Neutrophil (primary cell): Measurements from ENCODE around the gene KCNQ5.
A peak's percentile ranks its signal among the peaks of the same experiment; 100 is the strongest.

Experiments used
- H3K27ac ChIP-seq: fragments of 200-600 bp; sonication (generic); 2 replicates; pipeline ENCODE4 v1.5.1; 2016; ENCODE audit warnings: mild to moderate bottlenecking, moderate library complexity
- H3K27me3 ChIP-seq: fragments of 200-600 bp; sonication (generic); 2 replicates; pipeline ENCODE4 v1.6.0; 2016; ENCODE audit warnings: mild to moderate bottlenecking
- H3K36me3 ChIP-seq: fragments of 200-600 bp; sonication (generic); 2 replicates; pipeline ENCODE4 v1.5.1; 2017
- H3K4me1 ChIP-seq, 2 experiments: fragments of 200-600 bp in 1 of 2; sonication (generic) in 1 of 2; 1 replicate in 1 of 2; 2 replicates in 1 of 2; pipeline versions ENCODE4 v1.5.1 to v1.6.1; 2013 to 2016; ENCODE audit warnings: low read depth in 1 of 2, low read length in 1 of 2, mild to moderate bottlenecking in 1 of 2, moderate library complexity in 1 of 2; ENCODE audit not compliant: control insufficient read depth in 1 of 2, insufficient read depth in 1 of 2
- H3K4me3 ChIP-seq, 2 experiments: fragments of 200-600 bp in 1 of 2; sonication (generic) in 1 of 2; 1 replicate in 1 of 2; 2 replicates in 1 of 2; pipeline ENCODE4 v1.5.1; 2013 to 2016; ENCODE audit warnings: low read depth in 1 of 2, low read length in 1 of 2, mild to moderate bottlenecking in 1 of 2, moderate library complexity in 1 of 2
- H3K9me3 ChIP-seq: fragments of 200-600 bp; sonication (generic); 2 replicates; pipeline ENCODE4 v1.5.1; 2016
- CTCF ChIP-seq: fragments of 200-600 bp; sonication (generic); IDR thresholded peaks from 2 replicates; pipeline ENCODE4 v1.5.1; 2016; ENCODE audit warnings: antibody characterized with exemption

The KCNQ5 gene

GRCh38 chr6:72810571-72811280, 188.9 kb downstream of the KCNQ5 start:
- TF ChIP-seq CTCF = no peak
- no peak overlapping the region for H3K27ac ChIP-seq
- no peaks in the 10 kb centered on the region for H3K9me3 ChIP-seq
- peaks cover 24 to 30% of the 10 kb centered on the region in 2 experiments for H3K4me1 ChIP-seq
- no peaks in the 10 kb centered on the region for H3K27me3 ChIP-seq
- no peaks in the 10 kb centered on the region for H3K36me3 ChIP-seq
- no peak overlapping the region for H3K4me3 ChIP-seq

GRCh38 chr6:72811971-72812421, 190.1 kb downstream of the KCNQ5 start:
- no peak overlapping the region for H3K27ac ChIP-seq
- TF ChIP-seq CTCF = no peak

GRCh38 chr6:72813807-72814596, 192.1 kb downstream of the KCNQ5 start:
- H3K27me3 ChIP-seq = no peaks in the 10 kb centered on the region
- H3K4me3 ChIP-seq = peak overlapping the region; percentile 6 to 8
- H3K9me3 ChIP-seq = no peaks in the 10 kb centered on the region
- H3K4me1 ChIP-seq = peaks cover 26 to 37% of the 10 kb centered on the region in 2 experiments
- H3K27ac ChIP-seq = peak overlapping the region; percentile 77
- no peak for TF ChIP-seq CTCF
- no peaks in the 10 kb centered on the region for H3K36me3 ChIP-seq

More at GRCh38 chr6:72811971-72812421, 190.1 kb downstream of the KCNQ5 start:
- Histone ChIP-seq H3K4me3 (no peak overlapping the region), H3K4me1 (peaks cover 26 to 33% of the 10 kb centered on the region in 2 experiments), H3K36me3 (no peaks in the 10 kb centered on the region), H3K9me3 (no peaks in the 10 kb centered on the region), H3K27me3 (no peaks in the 10 kb centered on the region)

- Histone ChIP-seq H3K4me1 (peaks cover 44 to 55% of the 10 kb centered on the region in 2 experiments), H3K9me3 (no peaks in the 10 kb centered on the region), H3K4me3 (no peak overlapping the region), H3K27ac (peak overlapping the region; percentile 77), H3K36me3 (no peaks in the 10 kb centered on the region), H3K27me3 (no peaks in the 10 kb centered on the region)
- TF ChIP-seq CTCF = no peak
These were observed 194.2 kb downstream of the KCNQ5 start for GRCh38 chr6:72816022-72816421.

- H3K36me3 ChIP-seq = no peaks in the 10 kb centered on the region
- H3K27ac ChIP-seq = no peak overlapping the region
- H3K27me3 ChIP-seq = no peaks in the 10 kb centered on the region
- no peaks in the 10 kb centered on the region for H3K9me3 ChIP-seq
- peaks cover 56 to 64% of the 10 kb centered on the region in 2 experiments for H3K4me1 ChIP-seq
- TF ChIP-seq CTCF = no peak
- no peak overlapping the region for H3K4me3 ChIP-seq
These were observed 195.3 kb downstream of the KCNQ5 start for GRCh38 chr6:72817208-72817607.
